Left forelimb (tissue), 1 donor: ENCODE measurements around the gene MAGI1.

Source experiments
- DNase-seq: peaks from one replicate; pipeline ENCODE4 v3.0.0-alpha.2; 2018; ENCODE audit warnings: low spot score

The MAGI1 gene

DNA sequence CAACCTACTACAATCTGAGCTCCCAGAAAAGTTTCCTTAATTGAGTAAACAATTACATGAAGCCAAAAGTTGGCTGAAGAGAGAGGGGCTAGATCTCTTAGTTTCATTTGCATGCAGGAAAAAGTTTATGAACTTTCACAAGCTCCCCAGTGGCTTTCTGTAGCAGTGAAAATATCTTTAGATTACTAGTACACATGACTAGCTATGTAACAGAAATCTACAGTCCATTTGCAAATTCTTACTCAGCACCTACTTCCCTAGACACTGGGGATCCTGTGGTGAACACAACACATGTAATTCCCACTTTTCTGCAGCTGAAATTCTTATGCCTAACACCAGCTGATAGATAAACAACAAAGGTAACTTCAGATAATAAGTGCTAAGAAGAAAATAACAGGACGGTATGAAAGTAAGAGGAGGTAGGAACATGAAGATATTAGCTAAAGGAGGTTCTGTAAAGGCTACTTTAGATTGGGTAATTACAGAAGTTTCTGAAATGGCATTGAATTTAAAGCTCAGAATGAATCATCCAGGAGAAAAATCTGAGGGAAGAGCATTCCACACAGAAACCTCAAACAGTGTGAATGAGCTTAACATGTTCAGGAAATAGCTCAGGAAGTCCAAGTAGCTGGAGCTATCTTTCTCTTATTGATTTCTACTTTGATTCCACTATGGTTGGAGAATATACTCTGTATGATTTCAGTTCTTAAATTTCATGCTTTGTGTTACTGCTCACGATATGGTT is 204.8 kb downstream of the MAGI1 start:
- DNase-seq = no peak

DNA sequence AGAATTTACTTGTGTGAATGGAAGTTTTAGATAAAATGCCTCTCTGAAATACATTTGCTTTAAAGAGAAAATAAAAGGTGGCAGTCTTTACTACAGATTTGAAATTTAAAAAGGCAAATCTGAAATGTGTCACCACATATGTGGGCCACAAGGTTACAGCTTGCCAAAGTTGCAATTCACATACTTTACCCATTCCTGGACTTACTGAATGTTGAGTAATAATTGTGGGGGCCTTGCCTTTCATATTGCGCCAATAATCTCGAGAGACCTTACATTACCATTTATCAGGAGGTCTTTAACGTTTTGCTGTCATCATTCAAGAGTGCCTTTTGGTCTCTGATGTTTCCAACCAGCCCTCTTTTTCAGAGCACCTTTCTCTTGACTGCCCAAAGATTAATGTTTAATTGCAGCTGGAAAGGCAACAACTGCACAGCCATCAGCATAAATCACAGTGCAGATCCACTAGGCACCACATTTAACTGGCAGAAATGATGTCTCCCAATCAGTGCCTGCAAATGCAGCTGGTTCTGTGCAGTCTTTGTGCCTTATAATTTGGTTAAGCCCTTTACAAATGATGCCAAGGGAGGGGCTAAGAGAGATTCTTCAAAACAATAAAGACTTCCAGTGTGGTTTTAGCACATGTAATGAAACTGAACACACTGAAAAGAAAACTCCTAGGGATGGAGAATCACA is 206.8 kb downstream of the MAGI1 start:
- no peak for DNase-seq

DNA sequence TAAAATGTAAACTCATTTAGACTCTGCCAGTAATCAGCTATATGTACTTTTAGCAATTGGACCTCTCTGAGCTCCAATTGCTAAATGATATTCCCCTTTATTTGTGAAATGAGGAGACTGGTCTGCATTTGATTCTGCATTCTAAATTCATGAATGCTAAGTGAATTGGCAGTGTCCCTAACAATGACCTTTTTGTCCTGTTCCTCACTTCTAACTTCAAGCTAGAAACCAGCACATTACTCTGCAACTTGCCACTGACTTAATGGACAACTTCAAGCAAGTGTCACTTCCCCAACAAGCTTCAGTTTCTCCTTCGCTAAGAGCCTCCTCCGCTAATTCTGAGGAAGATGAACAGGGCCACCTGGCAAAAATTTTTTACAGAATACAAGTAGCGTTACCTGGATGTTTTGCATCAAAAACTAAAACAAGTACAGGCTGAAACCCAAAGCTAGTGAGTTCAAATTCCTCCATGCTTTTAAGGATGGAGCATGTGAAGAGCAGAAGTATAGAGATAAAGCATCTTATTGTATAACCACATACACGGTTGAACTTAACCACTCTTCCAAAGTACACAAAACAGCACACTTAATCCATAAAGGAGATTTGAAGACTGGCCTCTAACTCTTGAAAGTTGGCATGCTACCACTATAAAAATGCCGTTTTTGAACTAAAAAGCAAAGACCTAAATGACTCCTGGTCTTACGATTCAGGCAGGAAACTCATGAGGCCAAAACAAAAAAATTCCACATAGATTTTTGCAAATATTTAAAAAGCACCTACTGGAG is 207.6 kb downstream of the MAGI1 start:
- DNase-seq = no peak

DNA sequence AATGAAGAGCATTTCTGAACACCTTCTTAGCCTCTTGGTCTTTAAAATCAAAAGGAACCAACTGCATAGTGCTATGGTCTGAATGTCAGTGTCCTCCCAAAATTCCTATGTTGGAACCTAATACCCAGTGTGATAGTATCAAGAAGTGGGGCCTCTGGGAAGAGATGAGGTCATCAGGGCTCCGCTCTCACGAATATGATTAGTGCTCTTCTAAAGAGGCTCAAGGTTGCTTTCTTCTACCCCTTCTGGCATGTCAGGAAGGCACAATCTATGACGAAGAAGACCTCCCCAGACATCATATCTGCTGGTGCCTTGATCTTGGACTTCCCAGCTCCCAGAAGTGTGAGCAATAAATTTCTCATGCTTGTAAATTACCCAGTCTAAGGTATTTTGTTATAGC is 209.5 kb downstream of the MAGI1 start:
- DNase-seq = no peak

DNA sequence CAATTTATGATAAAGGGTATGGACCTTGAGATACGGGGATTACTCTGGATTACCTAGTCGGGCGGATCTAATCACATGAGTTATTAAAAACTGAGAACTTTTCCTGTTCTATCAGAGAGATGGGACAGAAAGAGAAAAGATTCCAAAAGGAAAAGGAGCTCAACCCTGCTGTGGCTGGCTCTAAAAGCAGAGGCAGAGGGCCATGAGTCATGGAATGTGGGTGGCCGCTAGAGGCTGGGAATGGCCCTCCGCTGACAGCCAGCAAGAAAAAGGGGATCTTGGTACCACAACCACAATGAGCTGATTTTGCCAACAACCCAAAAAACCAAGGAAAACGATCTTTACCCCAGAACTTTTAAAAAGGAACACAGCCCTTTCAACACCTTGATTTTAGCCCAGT is 210.0 kb downstream of the MAGI1 start:
- DNase-seq = no peak

- no peak for DNase-seq
Observed at GRCh38 chr3:65827076-65827475, 211.6 kb downstream of the MAGI1 start.

DNA sequence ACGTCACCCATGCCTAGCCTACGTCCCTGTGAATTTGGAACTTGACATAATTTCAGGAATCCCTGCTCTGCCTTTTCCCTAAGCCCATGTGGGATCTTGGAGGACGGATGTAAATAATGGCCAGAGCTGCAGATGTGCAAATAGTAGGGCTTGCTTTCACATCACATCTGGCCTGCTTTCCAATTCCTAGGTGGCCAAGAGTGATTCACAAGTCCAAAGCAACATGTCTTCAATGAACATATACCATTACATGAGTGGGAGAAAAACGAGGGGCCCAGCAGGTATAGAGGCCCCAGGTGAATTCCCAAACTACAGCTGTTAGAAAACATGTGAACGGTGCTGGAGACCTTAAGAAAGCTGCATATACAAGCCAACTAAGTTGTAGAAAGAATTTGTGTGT is 214.6 kb downstream of the MAGI1 start:
- no peak for DNase-seq

- DNase-seq = no peak
Observed at GRCh38 chr3:65820600-65820999, 218.1 kb downstream of the MAGI1 start.

- DNase-seq = no peak
Observed at GRCh38 chr3:65819896-65820295, 218.8 kb downstream of the MAGI1 start.

GRCh38 chr3:65817553-65818126 is 221.1 kb downstream of the MAGI1 start:
- DNase-seq = no peak

- no peak for DNase-seq
Observed at GRCh38 chr3:65816208-65816607, 222.5 kb downstream of the MAGI1 start.

- DNase-seq = no peak
Observed at GRCh38 chr3:65814845-65815578, 223.7 kb downstream of the MAGI1 start.

- DNase-seq = no peak
Observed at GRCh38 chr3:65811892-65812291, 226.8 kb downstream of the MAGI1 start.

- peak; percentile 82 for DNase-seq
Observed at GRCh38 chr3:65811086-65811761, 227.5 kb downstream of the MAGI1 start.

- DNase-seq = no peak
Observed at GRCh38 chr3:65810302-65810701, 228.4 kb downstream of the MAGI1 start.

GRCh38 chr3:65809641-65810150 is 229.0 kb downstream of the MAGI1 start:
- DNase-seq = no peak

DNA sequence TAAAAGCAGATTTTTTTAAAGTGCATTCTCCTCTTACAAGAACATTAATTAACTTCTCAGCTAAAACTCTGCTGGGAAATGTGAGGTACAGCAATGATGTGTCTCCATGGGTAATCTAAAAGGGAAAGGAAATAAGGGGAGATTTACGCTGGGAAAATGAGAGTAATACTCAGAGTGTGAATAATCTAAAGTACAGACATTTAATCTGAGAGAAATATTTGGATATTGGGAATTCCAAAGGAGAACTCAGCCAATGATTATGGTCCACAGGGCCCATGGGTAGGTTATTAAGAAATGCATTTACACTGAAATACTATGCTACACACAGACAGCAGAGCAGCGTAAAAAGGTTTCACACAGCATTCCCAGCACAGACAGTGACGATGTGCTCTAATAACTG is 229.9 kb downstream of the MAGI1 start:
- no peak for DNase-seq

GRCh38 chr3:65808407-65808806 is 230.3 kb downstream of the MAGI1 start:
- no peak for DNase-seq

DNA sequence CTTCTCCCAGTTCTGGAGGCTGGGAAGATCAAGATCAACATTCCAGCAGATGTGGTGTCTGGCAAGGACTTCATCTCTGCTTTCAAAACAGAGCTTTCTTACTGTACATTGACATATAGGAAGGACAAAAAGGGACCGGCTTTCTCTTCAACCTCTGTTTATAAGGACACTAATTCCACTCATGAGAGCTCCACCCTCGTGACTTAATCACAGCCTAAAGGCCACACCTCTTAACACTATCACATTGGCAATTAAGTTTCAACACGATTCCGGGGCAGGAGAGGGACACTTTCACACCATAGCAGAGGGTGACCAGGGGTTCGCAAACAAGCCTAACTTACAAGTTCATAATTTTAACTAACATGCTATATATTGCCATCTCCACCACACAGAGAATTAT is 231.5 kb downstream of the MAGI1 start:
- no peak for DNase-seq

DNA sequence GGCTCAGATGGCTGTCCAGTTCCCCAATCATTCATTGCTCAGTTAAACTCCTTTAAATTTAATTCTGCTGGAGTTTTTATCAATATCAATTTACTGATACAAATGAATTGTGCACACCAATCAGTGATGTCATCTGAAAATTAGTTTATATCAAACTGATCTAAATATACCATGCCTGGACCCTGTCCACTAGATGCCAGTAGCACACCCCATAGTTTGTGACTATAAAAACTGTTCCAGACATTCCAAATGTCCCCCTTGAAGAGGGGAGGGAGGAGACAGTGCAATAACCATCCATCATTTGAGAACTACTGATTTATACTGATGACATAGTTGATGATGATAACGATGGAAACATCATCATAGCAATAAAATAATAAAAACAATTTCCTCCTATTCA is 232.1 kb downstream of the MAGI1 start:
- DNase-seq = no peak

- no peak for DNase-seq
Observed at GRCh38 chr3:65796676-65797075, 242.0 kb downstream of the MAGI1 start.
